B cell (primary cell): ENCODE data around the gene MAP4K1. TPM values are rescaled to one million over a fixed set of nuclear protein-coding genes. Genes with fewer than 3 reads are reported as not detected.

Source experiments
- ATAC-seq: fragments of 200-7000 bp; cut with Tn5 transposase; one replicate; pipeline ENCODE4 v1.10.0; 2021; ENCODE audit warnings: low read depth, mild to moderate bottlenecking, moderate number of reproducible peaks, moderate library complexity
- CTCF ChIA-PET: fragments of 350-600 bp; sonication (Branson Sonifier 250); formaldehyde crosslinking; loops from one replicate; lab custom pipeline; 2021; ENCODE audit warnings: antibody characterized with exemption, inconsistent platforms; lab: Charles Lee
- POLR2A ChIA-PET: fragments of 350-600 bp; sonication (Branson Sonifier 250); formaldehyde crosslinking; loops from one replicate; lab custom pipeline; 2021; ENCODE audit warnings: antibody characterized with exemption; lab: Charles Lee
- DNase-seq: peaks from one replicate; pipeline ENCODE4 v3.0.0; 2013
- H2AFZ ChIP-seq: 2 replicates; pipeline ENCODE4 v1.6.1; 2012; ENCODE audit warnings: mild to moderate bottlenecking, low read depth, low read length; ENCODE audit not compliant: insufficient read depth, poor library complexity, severe bottlenecking
- H3K27ac ChIP-seq, 2 donors: 1 replicate in 1 of 2; 2 replicates in 1 of 2; pipeline ENCODE4 v1.5.1; 2012 to 2013; ENCODE audit warnings: low read length in 2 of 2, mild to moderate bottlenecking in 2 of 2, moderate library complexity in 1 of 2
- H3K27me3 ChIP-seq, 4 experiments: fragments of 200-600 bp in 1 of 4; sonication (generic) in 1 of 4; replicated peaks in 1 of 4; 1 replicate in 2 of 4; 2 replicates in 2 of 4; pipeline versions ENCODE4 v1.6.1 to v1.7.0; 2013 to 2016; ENCODE audit warnings: low read length in 3 of 4, mild to moderate bottlenecking in 2 of 4, mixed read lengths in 1 of 4, moderate library complexity in 1 of 4; ENCODE audit not compliant: insufficient read depth in 4 of 4, control insufficient read depth in 3 of 4; ENCODE audit errors: control extremely low read depth in 1 of 4
- H3K36me3 ChIP-seq, 2 experiments: replicated peaks in 1 of 2; 1 replicate in 1 of 2; 2 replicates in 1 of 2; pipeline versions ENCODE4 v1.6.1 to v1.7.1; 2013; ENCODE audit warnings: low read length in 1 of 2; ENCODE audit not compliant: insufficient read depth in 2 of 2, control insufficient read depth in 1 of 2; ENCODE audit errors: control extremely low read depth in 1 of 2, extremely low read depth in 1 of 2
- H3K4me1 ChIP-seq, 2 donors: fragments of 200-600 bp in 1 of 2; sonication (generic) in 1 of 2; 1 replicate in 1 of 2; 2 replicates in 1 of 2; pipeline versions ENCODE4 v1.5.1 to v1.6.1; 2013 to 2017; ENCODE audit warnings: low read length in 2 of 2; ENCODE audit not compliant: control insufficient read depth in 2 of 2, insufficient read depth in 2 of 2
- H3K4me2 ChIP-seq: replicated peaks from 2 replicates; pipeline ENCODE3; 2012; ENCODE audit warnings: mild to moderate bottlenecking, low read depth, low read length; ENCODE audit not compliant: poor library complexity, severe bottlenecking
- H3K4me3 ChIP-seq, 5 experiments: fragments of 200-600 bp in 1 of 5; sonication (generic) in 1 of 5; 1 replicate in 3 of 5; 2 replicates in 2 of 5; pipeline versions ENCODE4 v1.5.1 to v1.7.0; 2011 to 2016; ENCODE audit warnings: low read length in 4 of 5, mild to moderate bottlenecking in 4 of 5, low read depth in 2 of 5, control low read depth in 1 of 5, moderate library complexity in 1 of 5; ENCODE audit not compliant: insufficient read depth in 1 of 5; ENCODE audit errors: control extremely low read depth in 1 of 5, extremely low read depth in 1 of 5
- H3K79me2 ChIP-seq: fragments of 200-600 bp; sonication (generic); one replicate; pipeline ENCODE4 v1.6.0; 2016; ENCODE audit warnings: low read length; ENCODE audit not compliant: control insufficient read depth, insufficient read depth
- H3K9ac ChIP-seq: fragments of 200-600 bp; sonication (generic); 2 replicates; pipeline ENCODE4 v1.6.1; 2017; ENCODE audit warnings: mild to moderate bottlenecking, low read length, moderate library complexity
- H3K9me3 ChIP-seq, 3 donors: one replicate each; pipeline versions ENCODE4 v1.6.1 to v1.7.1; 2013; ENCODE audit warnings: low read length in 2 of 3; ENCODE audit not compliant: control insufficient read depth in 2 of 3, insufficient read depth in 1 of 3; ENCODE audit errors: control extremely low read depth in 1 of 3
- H4K20me1 ChIP-seq: 2 replicates; pipeline ENCODE4 v1.6.0; 2012; ENCODE audit warnings: mild to moderate bottlenecking, low read length; ENCODE audit not compliant: insufficient read depth, control insufficient read depth, poor library complexity, severe bottlenecking
- H3K27ac Mint-ChIP-seq: one replicate; pipeline ENCODE4 v1.8.0; 2021; ENCODE audit warnings: mixed read lengths
- H3K27me3 Mint-ChIP-seq: one replicate; pipeline ENCODE4 v1.8.0; 2021; ENCODE audit warnings: mixed read lengths
- H3K4me1 Mint-ChIP-seq: one replicate; pipeline ENCODE4 v1.8.0; 2021; ENCODE audit warnings: mixed read lengths
- H3K4me3 Mint-ChIP-seq: one replicate; pipeline ENCODE4 v1.8.0; 2021; ENCODE audit warnings: mixed read lengths
- H3K9me3 Mint-ChIP-seq: one replicate; pipeline ENCODE4 v1.8.0; 2022; ENCODE audit warnings: mixed read lengths; ENCODE audit not compliant: insufficient read depth
- CTCF ChIP-seq: fragments of 200-600 bp; IDR thresholded peaks from one replicate; pipeline ENCODE4 v1.8.0; 2022; ENCODE audit warnings: antibody characterized with exemption, mild to moderate bottlenecking
- EZH2 ChIP-seq: IDR thresholded peaks from 2 replicates; pipeline ENCODE4 v1.6.1; 2012; ENCODE audit warnings: borderline replicate concordance, low read depth, mild to moderate bottlenecking, moderate library complexity, low read length; ENCODE audit not compliant: insufficient read depth, poor library complexity, severe bottlenecking
- WGBS: methylation state at CpG from one replicate; pipeline ENCODE4 v1.1.5; 2013; ENCODE audit warnings: missing lambda C conversion rate; ENCODE audit not compliant: insufficient coverage; 5-methylcytosine and 5-hydroxymethylcytosine counted together
- intact Hi-C: fragments of 100-400 bp; cut with micrococcal nuclease; formaldehyde crosslinking; loops from one replicate; pipeline ENCODE4 v1.10.0; 2022
- polyA plus RNA-seq: library from polyadenylated mRNA; depleted of rRNA; stranded (reverse); fragments of >200 nt; gene quantifications from 2 replicates; pipeline ENCODE4 v1.2.3, GENCODE V29; 2012
- total RNA-seq, 2 donors: library from RNA; stranded (reverse); fragments of 120-200 nt in 1 of 2; gene quantifications; 1 replicate in 1 of 2; 2 replicates in 1 of 2; pipeline versions ENCODE4 v1.2.3 to v1.2.4, GENCODE V29; 2013 to 2022

Gene MAP4K1
- total and polyA plus RNA-seq, 2 donors (not counting 1 experiment from before 2014, with no cell fraction given), result 291 to 415 TPM

DNA sequence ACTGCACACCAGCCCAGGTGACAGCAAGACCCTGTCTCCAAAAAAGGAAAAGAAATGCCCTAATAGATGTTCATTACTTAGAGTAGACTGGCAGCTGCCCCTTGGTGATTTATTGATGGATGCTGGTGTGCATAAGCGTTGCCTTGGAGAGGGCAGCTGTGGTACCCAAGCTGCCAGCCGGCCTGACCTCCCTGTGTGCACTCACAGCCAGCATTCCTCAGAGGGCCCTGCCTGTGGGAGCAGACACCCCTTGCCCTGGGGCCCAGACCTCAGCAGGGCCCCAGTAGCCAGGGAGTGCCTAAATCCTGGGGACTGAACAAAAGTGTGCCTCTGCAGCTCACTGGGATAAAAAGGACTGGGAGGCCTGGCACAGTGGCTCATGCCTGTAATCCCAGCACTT is 21.9 kb upstream of the MAP4K1 start:
- WGBS, result 96% methylated on average over 2 of the region's 2 CpGs
- TF ChIP-seq EZH2 (no peak), CTCF (no peak)
- Histone ChIP-seq H3K79me2 (peaks cover 5% of the 10 kb centered on the region), H3K36me3 (peaks cover 0 to 18% of the 10 kb centered on the region in 2 experiments), H3K9ac (no peak overlapping the region), H3K27me3 (no peaks in the 10 kb centered on the region), H3K27ac (no peak overlapping the region), H3K4me1 (peaks cover 17 to 25% of the 10 kb centered on the region in 2 donors), H2AFZ (no peak overlapping the region), H3K4me2 (no peak overlapping the region), H3K4me3 (no peak overlapping the region), H3K9me3 (no peaks in the 10 kb centered on the region), H4K20me1 (peaks cover 11% of the 10 kb centered on the region)
- Mint-ChIP-seq H3K9me3 (no peaks in the 10 kb centered on the region), H3K4me1 (peaks cover 22% of the 10 kb centered on the region), H3K4me3 (no peak overlapping the region), H3K27ac (no peak overlapping the region), H3K27me3 (no peaks in the 10 kb centered on the region)
- no peak for DNase-seq
- CTCF ChIA-PET, result interaction anchor here (0.6 to 2.6 kb wide), 5 partner anchors 24 to 290 kb away, joined by 3 to 14 read pairs (median 6); partner anchors contain the start of genes FAM98C, MRPS12 and SARS2
- POLR2A ChIA-PET, result no interaction called here
- intact Hi-C loops, result loop anchor here (10.0 kb wide), 2 partner anchors 45 to 95 kb away; no protein-coding TSS in a partner anchor
- ATAC-seq, result no peak

DNA sequence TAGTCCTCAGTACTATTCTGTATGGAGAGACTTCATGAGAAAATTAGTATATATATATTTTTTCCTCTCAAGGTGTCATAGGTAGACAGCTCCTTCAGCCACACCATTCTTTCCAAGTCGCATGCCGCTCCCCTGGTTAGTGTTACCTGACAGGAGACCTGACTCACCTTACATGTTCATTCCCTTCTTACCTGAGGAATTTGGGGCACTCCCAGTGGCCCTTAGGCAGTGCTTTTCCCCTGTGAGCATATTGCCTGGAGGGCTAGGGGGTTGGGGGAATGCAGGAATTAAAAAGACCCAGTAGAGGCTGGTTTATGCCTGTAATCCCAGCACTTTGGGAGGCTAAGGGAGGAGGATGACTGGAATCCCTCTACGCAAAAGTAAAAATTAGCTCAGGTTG is 20.7 kb upstream of the MAP4K1 start:
- H3K4me1 Mint-ChIP-seq, result peaks cover 25% of the 10 kb centered on the region
- H3K4me3 ChIP-seq, result no peak overlapping the region
- peaks cover 18 to 26% of the 10 kb centered on the region in 2 donors for H3K4me1 ChIP-seq
- POLR2A ChIA-PET, result interaction anchor here (0.6 kb wide), 2 partner anchors 238 to 285 kb away, joined by 3 to 4 read pairs; no protein-coding TSS in a partner anchor
- H3K9me3 ChIP-seq, result no peaks in the 10 kb centered on the region
- peaks cover 12% of the 10 kb centered on the region for H4K20me1 ChIP-seq
- H3K79me2 ChIP-seq, result peaks cover 5% of the 10 kb centered on the region
- WGBS, result 93% methylated on average over 1 of the region's 3 CpGs
- peaks cover 0 to 18% of the 10 kb centered on the region in 2 experiments for H3K36me3 ChIP-seq
- H3K4me3 Mint-ChIP-seq, result no peak overlapping the region
- no peaks in the 10 kb centered on the region for H3K27me3 ChIP-seq
- H3K27ac Mint-ChIP-seq, result no peak overlapping the region
- no peak overlapping the region for H3K4me2 ChIP-seq
- ATAC-seq (no peak), DNase-seq (no peak)
- H2AFZ ChIP-seq, result no peak overlapping the region
- intact Hi-C loops, result loop anchor here (10.0 kb wide), 1 partner anchor 46 kb away; no protein-coding TSS in a partner anchor
- CTCF ChIA-PET, result interaction anchor here (0.6 to 2.6 kb wide), 8 partner anchors 9 to 291 kb away, joined by 3 to 14 read pairs (median 3); partner anchors contain the start of genes ACTN4, FAM98C, MRPS12 and SARS2
- H3K9me3 Mint-ChIP-seq, result no peaks in the 10 kb centered on the region
- H3K27me3 Mint-ChIP-seq, result no peaks in the 10 kb centered on the region
- TF ChIP-seq EZH2 (no peak), CTCF (no peak)
- no peak overlapping the region for H3K27ac ChIP-seq
- no peak overlapping the region for H3K9ac ChIP-seq
